ENCODE measurements around the gene DENR.

Gene DENR

GRCh38 chr12:122725452-122726079 lies 27.1 kb upstream of the DENR start:
- H3K4ac ChIP-seq (ENCODE audit: low read depth, low read length) = no peak overlapping the region

GRCh38 chr12:122726080-122726558 lies 26.5 kb upstream of the DENR start:
- Histone ChIP-seq H3K79me1 (ENCODE audit: low read length) (peaks cover 15% of the 10 kb centered on the region), H3K36me3 (ENCODE audit: control insufficient read depth in 1 of 2, insufficient read depth in 2 of 2, low read length in 2 of 2) (no peaks in the 10 kb centered on the region), H3K4me2 (ENCODE audit: low read length) (peak overlapping the region; percentile 24), H2BK12ac (ENCODE audit: low read length) (no peak overlapping the region), H2BK5ac (ENCODE audit: low read depth, low read length, poor library complexity) (peak overlapping the region; percentile 21), H2AK5ac (ENCODE audit: low read length) (no peak overlapping the region), H3K27me3 (ENCODE audit: insufficient read depth, low read length) (no peaks in the 10 kb centered on the region), H3K14ac (ENCODE audit: low read length) (no peak overlapping the region), H4K91ac (ENCODE audit: low read depth, low read length) (no peak overlapping the region), H4K8ac (ENCODE audit: low read depth, low read length) (no peak overlapping the region), H3K9me3 (ENCODE audit: insufficient read depth, low read depth, low read length) (peaks cover 1% of the 10 kb centered on the region), H3K79me2 (ENCODE audit: control insufficient read depth, insufficient read depth, low read length, poor library complexity) (no peaks in the 10 kb centered on the region), H3K9ac (ENCODE audit: low read length) (no peak overlapping the region), H2BK120ac (ENCODE audit: insufficient read depth, low read length, poor library complexity) (peak overlapping the region; percentile 47), H2AFZ (ENCODE audit: insufficient read depth, low read length, poor library complexity) (no peak overlapping the region), H3K4ac (ENCODE audit: low read depth, low read length) (no peak overlapping the region), H3K27ac (ENCODE audit: low read depth, low read length) (peak overlapping the region; percentile 50), H3K4me1 (ENCODE audit: control insufficient read depth in 1 of 2, insufficient read depth in 2 of 2, low read length in 2 of 2) (peaks cover 12 to 14% of the 10 kb centered on the region in 2 experiments), H3K23ac (ENCODE audit: low read length) (no peak overlapping the region), H4K12ac (ENCODE audit: low read depth, low read length) (no peak overlapping the region), H3K4me3 (ENCODE audit: low read depth, low read length) (no peak overlapping the region), H3K18ac (ENCODE audit: low read length) (no peak overlapping the region)
- WGBS (ENCODE audit: extremely low coverage, insufficient coverage, insufficient read length) = no CpG with 5 or more reads among the region's 5 CpGs
- DNase-seq = peak; percentile 61 to 85

More at GRCh38 chr12:122725452-122726079, 27.1 kb upstream of the DENR start:
- Histone ChIP-seq H3K79me2 (ENCODE audit: control insufficient read depth, insufficient read depth, low read length, poor library complexity) (no peaks in the 10 kb centered on the region), H3K4me1 (ENCODE audit: control insufficient read depth in 1 of 2, insufficient read depth in 2 of 2, low read length in 2 of 2) (peaks cover 9 to 11% of the 10 kb centered on the region in 2 experiments), H3K27me3 (ENCODE audit: insufficient read depth, low read length) (no peaks in the 10 kb centered on the region), H2BK120ac (ENCODE audit: insufficient read depth, low read length, poor library complexity) (no peak overlapping the region), H4K91ac (ENCODE audit: low read depth, low read length) (peak overlapping the region; percentile 63), H3K9me3 (ENCODE audit: insufficient read depth, low read depth, low read length) (peaks cover 1% of the 10 kb centered on the region), H2BK5ac (ENCODE audit: low read depth, low read length, poor library complexity) (no peak overlapping the region), H2AK5ac (ENCODE audit: low read length) (no peak overlapping the region), H3K36me3 (ENCODE audit: control insufficient read depth in 1 of 2, insufficient read depth in 2 of 2, low read length in 2 of 2) (no peaks in the 10 kb centered on the region), H3K14ac (ENCODE audit: low read length) (no peak overlapping the region), H3K4me3 (ENCODE audit: low read depth, low read length) (no peak overlapping the region), H4K8ac (ENCODE audit: low read depth, low read length) (no peak overlapping the region), H3K23ac (ENCODE audit: low read length) (no peak overlapping the region), H3K27ac (ENCODE audit: low read depth, low read length) (peak overlapping the region; percentile 50), H4K12ac (ENCODE audit: low read depth, low read length) (no peak overlapping the region), H3K18ac (ENCODE audit: low read length) (peak overlapping the region; percentile 21), H3K79me1 (ENCODE audit: low read length) (peaks cover 15% of the 10 kb centered on the region), H2BK12ac (ENCODE audit: low read length) (peak overlapping the region; percentile 62), H3K9ac (ENCODE audit: low read length) (no peak overlapping the region), H3K4me2 (ENCODE audit: low read length) (peak overlapping the region; percentile 24), H2AFZ (ENCODE audit: insufficient read depth, low read length, poor library complexity) (no peak overlapping the region)
- no peak for DNase-seq
- WGBS (ENCODE audit: extremely low coverage, insufficient coverage, insufficient read length) = no CpG with 5 or more reads among the region's 6 CpGs

- no peak overlapping the region for H4K12ac ChIP-seq (ENCODE audit: low read depth, low read length)
- no peaks in the 10 kb centered on the region for H3K36me3 ChIP-seq (ENCODE audit: control insufficient read depth in 1 of 2, insufficient read depth in 2 of 2, low read length in 2 of 2)
- H2BK120ac ChIP-seq (ENCODE audit: insufficient read depth, low read length, poor library complexity) = no peak overlapping the region
- no peak overlapping the region for H3K23ac ChIP-seq (ENCODE audit: low read length)
- no peak overlapping the region for H2BK5ac ChIP-seq (ENCODE audit: low read depth, low read length, poor library complexity)
- H3K4ac ChIP-seq (ENCODE audit: low read depth, low read length) = no peak overlapping the region
- H3K4me2 ChIP-seq (ENCODE audit: low read length) = no peak overlapping the region
- no peak overlapping the region for H4K91ac ChIP-seq (ENCODE audit: low read depth, low read length)
- H2AK5ac ChIP-seq (ENCODE audit: low read length) = no peak overlapping the region
- peak; percentile 86 to 94 for DNase-seq
- H2AFZ ChIP-seq (ENCODE audit: insufficient read depth, low read length, poor library complexity) = no peak overlapping the region
- WGBS (ENCODE audit: extremely low coverage, insufficient coverage, insufficient read length) = no CpG with 5 or more reads among the region's 27 CpGs
- H4K8ac ChIP-seq (ENCODE audit: low read depth, low read length) = no peak overlapping the region
- H2BK12ac ChIP-seq (ENCODE audit: low read length) = peak overlapping the region; percentile 15
- peaks cover 10% of the 10 kb centered on the region for H3K79me1 ChIP-seq (ENCODE audit: low read length)
- H3K18ac ChIP-seq (ENCODE audit: low read length) = no peak overlapping the region
- H3K9ac ChIP-seq (ENCODE audit: low read length) = no peak overlapping the region
- H3K79me2 ChIP-seq (ENCODE audit: control insufficient read depth, insufficient read depth, low read length, poor library complexity) = no peaks in the 10 kb centered on the region
- H3K27me3 ChIP-seq (ENCODE audit: insufficient read depth, low read length) = no peaks in the 10 kb centered on the region
- no peak overlapping the region for H3K27ac ChIP-seq (ENCODE audit: low read depth, low read length)
- peaks cover 1% of the 10 kb centered on the region for H3K9me3 ChIP-seq (ENCODE audit: insufficient read depth, low read depth, low read length)
- H3K4me3 ChIP-seq (ENCODE audit: low read depth, low read length) = no peak overlapping the region
- peaks cover 15 to 16% of the 10 kb centered on the region in 2 experiments for H3K4me1 ChIP-seq (ENCODE audit: control insufficient read depth in 1 of 2, insufficient read depth in 2 of 2, low read length in 2 of 2)
- no peak overlapping the region for H3K14ac ChIP-seq (ENCODE audit: low read length)
Measured at GRCh38 chr12:122729583-122730214, 22.9 kb upstream of the DENR start.

- WGBS (ENCODE audit: extremely low coverage, insufficient coverage, insufficient read length) = no CpG with 5 or more reads among the region's 32 CpGs
- no peaks in the 10 kb centered on the region for H3K36me3 ChIP-seq (ENCODE audit: control insufficient read depth in 1 of 2, insufficient read depth in 2 of 2, low read length in 2 of 2)
- no peak within 1 kb of the TSS for H3K4ac ChIP-seq (ENCODE audit: low read depth, low read length)
- H3K79me1 ChIP-seq (ENCODE audit: low read length) = peaks cover 5% of the 10 kb centered on the region
- peak within 1 kb of the TSS; percentile 24 for H2BK12ac ChIP-seq (ENCODE audit: low read length)
- peak within 1 kb of the TSS; percentile 19 for H2AFZ ChIP-seq (ENCODE audit: insufficient read depth, low read length, poor library complexity)
- DNase-seq = peak; percentile 90 to 95
- H4K91ac ChIP-seq (ENCODE audit: low read depth, low read length) = no peak within 1 kb of the TSS
- peaks cover 12 to 16% of the 10 kb centered on the region in 2 experiments for H3K4me1 ChIP-seq (ENCODE audit: control insufficient read depth in 1 of 2, insufficient read depth in 2 of 2, low read length in 2 of 2)
- H2BK120ac ChIP-seq (ENCODE audit: insufficient read depth, low read length, poor library complexity) = no peak within 1 kb of the TSS
- H2BK5ac ChIP-seq (ENCODE audit: low read depth, low read length, poor library complexity) = no peak within 1 kb of the TSS
- H3K27ac ChIP-seq (ENCODE audit: low read depth, low read length) = no peak within 1 kb of the TSS
- H3K4me3 ChIP-seq (ENCODE audit: low read depth, low read length) = no peak within 1 kb of the TSS
- no peak within 1 kb of the TSS for H3K4me2 ChIP-seq (ENCODE audit: low read length)
- no peak within 1 kb of the TSS for H3K18ac ChIP-seq (ENCODE audit: low read length)
- H3K14ac ChIP-seq (ENCODE audit: low read length) = no peak within 1 kb of the TSS
- peak within 1 kb of the TSS; percentile 31 for H4K8ac ChIP-seq (ENCODE audit: low read depth, low read length)
- no peak within 1 kb of the TSS for H4K12ac ChIP-seq (ENCODE audit: low read depth, low read length)
- no peaks in the 10 kb centered on the region for H3K27me3 ChIP-seq (ENCODE audit: insufficient read depth, low read length)
- peak within 1 kb of the TSS; percentile 28 for H2AK5ac ChIP-seq (ENCODE audit: low read length)
- peaks cover 1% of the 10 kb centered on the region for H3K9me3 ChIP-seq (ENCODE audit: insufficient read depth, low read depth, low read length)
- H3K9ac ChIP-seq (ENCODE audit: low read length) = no peak within 1 kb of the TSS
- no peaks in the 10 kb centered on the region for H3K79me2 ChIP-seq (ENCODE audit: control insufficient read depth, insufficient read depth, low read length, poor library complexity)
- H3K23ac ChIP-seq (ENCODE audit: low read length) = no peak within 1 kb of the TSS
Measured at GRCh38 chr12:122730215-122731014, 22.2 kb upstream of the DENR start, which contains the start of gene HCAR1. HCAR1 (minus strand) TSS chr12:122730844; CDS start chr12:122730339, 505 bp downstream.

Data from trophoblast cell (in vitro differentiated cells and primary cell).